ENCODE data around the gene TRPM6. TPM values are rescaled to one million over a fixed set of nuclear protein-coding genes. Genes with fewer than 3 reads are reported as not detected.

Gene TRPM6
- total RNA-seq, 1 donor from 2014 or later = 0.30 TPM

DNA sequence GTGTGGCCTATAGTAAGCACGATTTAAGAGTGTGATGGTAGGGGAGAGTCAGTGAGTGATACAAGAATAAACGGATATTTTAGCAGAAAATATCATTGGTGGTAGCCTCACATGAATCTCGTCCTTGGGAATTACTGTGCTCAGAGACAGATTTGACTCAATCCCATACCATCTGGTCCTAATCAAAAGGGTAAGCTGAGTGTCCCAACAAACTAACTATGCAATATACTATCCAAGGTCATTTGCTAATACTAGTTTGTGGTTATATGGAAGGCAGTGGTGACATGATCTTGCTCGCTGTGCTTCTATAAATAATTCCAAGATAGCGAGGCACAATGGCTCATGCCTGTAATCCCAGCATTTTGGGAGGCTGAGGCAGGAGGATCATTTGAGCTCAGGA is 103.2 kb downstream of the TRPM6 start:
- intact Hi-C loops (cut with micrococcal nuclease) = no loop called here
- Histone ChIP-seq H3K27ac (replicated peaks) (no peak overlapping the region), H3K4me1 (no peaks in the 10 kb centered on the region), H3K4me3 (no peak overlapping the region), H3K36me3 (no peaks in the 10 kb centered on the region), H3K27me3 (ENCODE audit: low read depth) (peaks cover 11% of the 10 kb centered on the region), H3K9me3 (replicated peaks) (no peaks in the 10 kb centered on the region)
- no peak for DNase-seq
- TF ChIP-seq, protein P1, sequence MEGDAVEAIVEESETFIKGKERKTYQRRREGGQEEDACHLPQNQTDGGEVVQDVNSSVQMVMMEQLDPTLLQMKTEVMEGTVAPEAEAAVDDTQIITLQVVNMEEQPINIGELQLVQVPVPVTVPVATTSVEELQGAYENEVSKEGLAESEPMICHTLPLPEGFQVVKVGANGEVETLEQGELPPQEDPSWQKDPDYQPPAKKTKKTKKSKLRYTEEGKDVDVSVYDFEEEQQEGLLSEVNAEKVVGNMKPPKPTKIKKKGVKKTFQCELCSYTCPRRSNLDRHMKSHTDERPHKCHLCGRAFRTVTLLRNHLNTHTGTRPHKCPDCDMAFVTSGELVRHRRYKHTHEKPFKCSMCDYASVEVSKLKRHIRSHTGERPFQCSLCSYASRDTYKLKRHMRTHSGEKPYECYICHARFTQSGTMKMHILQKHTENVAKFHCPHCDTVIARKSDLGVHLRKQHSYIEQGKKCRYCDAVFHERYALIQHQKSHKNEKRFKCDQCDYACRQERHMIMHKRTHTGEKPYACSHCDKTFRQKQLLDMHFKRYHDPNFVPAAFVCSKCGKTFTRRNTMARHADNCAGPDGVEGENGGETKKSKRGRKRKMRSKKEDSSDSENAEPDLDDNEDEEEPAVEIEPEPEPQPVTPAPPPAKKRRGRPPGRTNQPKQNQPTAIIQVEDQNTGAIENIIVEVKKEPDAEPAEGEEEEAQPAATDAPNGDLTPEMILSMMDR (IDR thresholded peaks at IDR 0.05; ENCODE audit: borderline replicate concordance) = no peak

DNA sequence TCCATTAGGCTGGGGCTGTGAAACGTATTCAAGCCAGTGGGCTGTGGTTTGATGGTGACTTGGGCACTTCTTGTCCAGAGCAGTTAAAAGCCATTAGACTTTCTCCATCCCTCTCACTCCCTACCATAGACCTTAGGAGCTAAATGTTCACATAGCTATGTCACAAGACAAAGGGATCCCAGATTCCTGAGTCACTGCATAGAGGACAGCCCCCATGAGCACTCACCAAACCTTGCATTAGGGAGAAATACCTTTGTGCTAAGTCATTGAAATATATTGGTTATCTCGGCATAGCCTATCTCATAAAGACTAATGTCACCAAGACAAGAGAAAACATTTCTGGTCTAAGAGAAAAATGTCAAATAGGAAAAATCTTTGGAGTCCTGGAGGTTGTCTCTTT is 104.3 kb downstream of the TRPM6 start:
- Histone ChIP-seq H3K27me3 (ENCODE audit: low read depth) (peaks cover 9% of the 10 kb centered on the region), H3K27ac (replicated peaks) (no peak overlapping the region), H3K9me3 (replicated peaks) (no peaks in the 10 kb centered on the region), H3K4me1 (no peaks in the 10 kb centered on the region), H3K4me3 (no peak overlapping the region), H3K36me3 (no peaks in the 10 kb centered on the region)
- no peak for DNase-seq
- intact Hi-C loops (cut with micrococcal nuclease) = no loop called here
- TF ChIP-seq, protein P1 (IDR thresholded peaks at IDR 0.05; ENCODE audit: borderline replicate concordance) = no peak

DNA sequence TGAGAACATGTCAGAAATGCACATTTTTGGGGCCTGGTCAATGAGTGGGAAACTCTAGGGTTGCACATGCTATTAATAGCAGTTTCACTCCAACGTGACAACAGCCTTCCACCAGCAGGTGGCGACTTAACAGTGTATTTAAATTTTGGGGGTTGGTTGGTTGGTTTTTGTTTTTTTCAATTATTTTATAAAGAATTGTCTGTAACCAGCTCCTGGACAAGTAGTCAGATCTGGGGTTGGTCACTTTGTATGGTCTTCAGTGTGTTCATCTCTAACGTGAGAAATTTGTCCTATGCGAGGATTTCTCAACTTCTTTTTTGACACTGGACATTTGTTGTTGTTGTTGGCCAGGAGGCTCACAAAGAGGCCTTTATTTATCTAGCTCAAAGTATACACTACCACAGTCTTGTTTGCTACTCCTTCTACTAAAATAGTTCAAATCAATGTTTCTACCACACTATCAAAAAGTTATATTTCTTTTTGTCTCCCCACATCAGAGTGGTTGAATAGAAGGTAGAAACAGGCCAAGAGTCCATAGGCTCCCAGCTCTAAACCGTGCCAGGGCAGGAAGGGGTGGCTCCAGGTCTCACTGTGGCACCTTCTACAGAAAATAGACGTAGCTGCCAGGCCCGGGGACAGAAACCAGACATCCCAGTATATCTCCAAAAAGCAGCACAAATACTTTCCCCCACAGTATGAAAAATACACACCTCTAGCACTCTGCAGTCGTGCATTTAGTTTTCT is 110.4 kb downstream of the TRPM6 start:
- Histone ChIP-seq H3K36me3 (no peaks in the 10 kb centered on the region), H3K4me3 (no peak overlapping the region), H3K27me3 (ENCODE audit: low read depth) (peaks cover 9% of the 10 kb centered on the region), H3K9me3 (replicated peaks) (no peaks in the 10 kb centered on the region), H3K27ac (replicated peaks) (no peak overlapping the region), H3K4me1 (peaks cover 5% of the 10 kb centered on the region)
- intact Hi-C loops (cut with micrococcal nuclease) = loop anchor here (2.0 to 5.0 kb wide), 2 partner anchors 225 to 300 kb away; no protein-coding TSS in a partner anchor
- TF ChIP-seq, protein P1 (IDR thresholded peaks at IDR 0.05; ENCODE audit: borderline replicate concordance) = peak; percentile 85
- peak; percentile 44 for DNase-seq

DNA sequence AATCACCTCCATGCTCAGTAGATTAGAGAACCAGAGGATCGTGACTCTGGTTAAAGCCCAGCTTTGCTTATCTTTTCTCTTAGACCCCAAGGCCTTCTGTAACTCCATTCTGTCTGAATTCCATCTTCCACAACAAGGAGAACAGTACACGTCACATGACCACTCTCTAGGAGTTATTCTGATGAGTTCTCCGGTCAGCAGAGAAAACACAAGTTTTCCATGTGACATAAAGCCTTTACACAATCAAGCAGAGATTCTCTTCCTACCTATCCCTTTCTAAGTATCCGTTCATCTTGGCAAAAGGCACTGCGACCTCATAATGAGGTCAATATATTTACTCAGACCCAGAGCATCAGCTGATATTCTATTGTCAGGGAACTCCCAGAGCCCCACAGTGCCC is 112.3 kb downstream of the TRPM6 start:
- intact Hi-C loops (cut with micrococcal nuclease) = loop anchor here (5.0 kb wide), 1 partner anchor 302 kb away; no protein-coding TSS in a partner anchor
- Histone ChIP-seq H3K4me1 (peaks cover 5% of the 10 kb centered on the region), H3K36me3 (no peaks in the 10 kb centered on the region), H3K27ac (replicated peaks) (no peak overlapping the region), H3K9me3 (replicated peaks) (no peaks in the 10 kb centered on the region), H3K27me3 (ENCODE audit: low read depth) (peaks cover 24% of the 10 kb centered on the region), H3K4me3 (no peak overlapping the region)
- DNase-seq = no peak
- TF ChIP-seq, protein P1 (IDR thresholded peaks at IDR 0.05; ENCODE audit: borderline replicate concordance) = no peak

DNA sequence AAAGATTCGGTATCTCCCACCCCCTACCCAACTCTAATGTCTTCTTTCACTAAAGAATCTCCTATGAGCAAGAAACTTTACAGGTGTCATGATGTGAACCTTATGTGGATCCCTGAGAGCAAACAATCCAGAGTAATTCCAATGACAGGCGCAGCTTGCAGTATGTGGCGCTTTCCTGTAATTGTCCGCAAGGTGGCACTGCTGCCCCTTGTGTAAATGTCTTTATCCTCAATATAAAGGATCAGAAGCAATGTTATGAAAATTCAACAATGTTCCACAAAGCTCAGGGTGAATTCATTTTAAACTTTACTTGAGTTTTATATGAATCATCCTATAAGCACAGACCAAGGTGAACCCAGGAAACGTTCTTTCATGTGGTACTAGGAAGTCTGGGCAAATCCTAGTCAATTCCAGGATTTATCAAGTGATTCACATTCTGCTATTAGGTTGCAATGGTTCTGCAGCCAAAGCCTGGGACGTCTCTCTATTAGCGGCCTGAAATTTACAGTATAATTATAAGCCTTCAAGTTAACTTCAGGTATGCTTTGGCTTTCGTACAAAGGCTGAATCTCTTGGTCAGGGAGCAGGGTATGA is 113.7 kb downstream of the TRPM6 start:
- Histone ChIP-seq H3K9me3 (replicated peaks) (no peaks in the 10 kb centered on the region), H3K4me1 (peaks cover 5% of the 10 kb centered on the region), H3K36me3 (no peaks in the 10 kb centered on the region), H3K27ac (replicated peaks) (no peak overlapping the region), H3K27me3 (ENCODE audit: low read depth) (peaks cover 24% of the 10 kb centered on the region), H3K4me3 (no peak overlapping the region)
- TF ChIP-seq, protein P1 (IDR thresholded peaks at IDR 0.05; ENCODE audit: borderline replicate concordance) = peak; percentile 94
- peak; percentile 71 for DNase-seq
- intact Hi-C loops (cut with micrococcal nuclease) = no loop called here
